ENCODE data around the gene IL22RA1.

IL22RA1 gene

GRCh38 chr1:24118410-24119242 lies 24.3 kb downstream of the IL22RA1 start:
- no peak for TF ChIP-seq TSHZ2 (CRISPR knock-in tag; IDR thresholded peaks at IDR 0.05)
- no peak for TF ChIP-seq ARNTL (CRISPR knock-in tag; IDR thresholded peaks at IDR 0.05; ENCODE audit: borderline replicate concordance, low read depth)
- no peak for TF ChIP-seq ZFP3 (CRISPR knock-in tag; IDR thresholded peaks at IDR 0.05)
- no peak for TF ChIP-seq GLIS3 (CRISPR knock-in tag; IDR thresholded peaks at IDR 0.05)
- TF ChIP-seq TCF4 (CRISPR knock-in tag; IDR thresholded peaks at IDR 0.05; ENCODE audit: borderline replicate concordance) = no peak
- TF ChIP-seq PATZ1 (CRISPR knock-in tag; IDR thresholded peaks at IDR 0.05; ENCODE audit: borderline replicate concordance) = no peak
- TF ChIP-seq BACH2 (CRISPR knock-in tag; IDR thresholded peaks at IDR 0.05; ENCODE audit: borderline replicate concordance) = no peak
- no peak for TF ChIP-seq ZFP30 (CRISPR knock-in tag; IDR thresholded peaks at IDR 0.05)
- no peak for TF ChIP-seq ZNF565 (CRISPR knock-in tag; conservative IDR thresholded peaks at IDR 0.05; ENCODE audit: low read depth)
- TF ChIP-seq ESRRG (CRISPR knock-in tag; IDR thresholded peaks at IDR 0.05) = no peak
- no peak for TF ChIP-seq ZNF70 (CRISPR knock-in tag; IDR thresholded peaks at IDR 0.05)
- TF ChIP-seq ISL1 (CRISPR knock-in tag; IDR thresholded peaks at IDR 0.05) = no peak
- no peak for TF ChIP-seq SNAI2 (CRISPR knock-in tag; IDR thresholded peaks at IDR 0.05)
- TF ChIP-seq CSRNP3 (CRISPR knock-in tag; IDR thresholded peaks at IDR 0.05) = no peak
- TF ChIP-seq POU6F1 (CRISPR knock-in tag; IDR thresholded peaks at IDR 0.05; ENCODE audit: borderline replicate concordance, low read depth) = no peak
- no peak for TF ChIP-seq PPARA (CRISPR knock-in tag; IDR thresholded peaks at IDR 0.05; ENCODE audit: borderline replicate concordance)
- no peak for TF ChIP-seq ZC3H10 (CRISPR knock-in tag; IDR thresholded peaks at IDR 0.05)

GRCh38 chr1:24117722-24118409 lies 25.1 kb downstream of the IL22RA1 start:
- ATAC-seq = peak; percentile 45; the same call in 2 of the 3 replicates
- no peak for TF ChIP-seq ZNF8 (CRISPR knock-in tag; IDR thresholded peaks at IDR 0.05)
- TF ChIP-seq ISL1 (CRISPR knock-in tag; IDR thresholded peaks at IDR 0.05) = no peak
- no peak for TF ChIP-seq ZC3H10 (CRISPR knock-in tag; IDR thresholded peaks at IDR 0.05)
- no peak for TF ChIP-seq ARNTL (CRISPR knock-in tag; IDR thresholded peaks at IDR 0.05; ENCODE audit: borderline replicate concordance, low read depth)
- TF ChIP-seq RARB (CRISPR knock-in tag; IDR thresholded peaks at IDR 0.05) = no peak
- TF ChIP-seq CSDC2 (CRISPR knock-in tag; IDR thresholded peaks at IDR 0.05) = no peak
- no peak for TF ChIP-seq ESRRG (CRISPR knock-in tag; IDR thresholded peaks at IDR 0.05)
- TF ChIP-seq ZNF70 (CRISPR knock-in tag; IDR thresholded peaks at IDR 0.05) = no peak
- no peak for TF ChIP-seq ZFP3 (CRISPR knock-in tag; IDR thresholded peaks at IDR 0.05)
- no peak for TF ChIP-seq TOX (CRISPR knock-in tag; IDR thresholded peaks at IDR 0.05; ENCODE audit: borderline replicate concordance)
- TF ChIP-seq SNAI2 (CRISPR knock-in tag; IDR thresholded peaks at IDR 0.05) = no peak
- no peak for TF ChIP-seq ZFP30 (CRISPR knock-in tag; IDR thresholded peaks at IDR 0.05)

More at GRCh38 chr1:24118410-24119242, 24.3 kb downstream of the IL22RA1 start:
- no peak for ATAC-seq

GRCh38 chr1:24117132-24117531 lies 25.8 kb downstream of the IL22RA1 start:
- TF ChIP-seq ZFP30 (CRISPR knock-in tag; IDR thresholded peaks at IDR 0.05) = no peak
- ATAC-seq = no peak

Data from SK-N-SH treated with all-trans-retinoic acid at 6 μM for 48 hours (cell line).